ENCODE measurements around the gene PDS5A.

DNA sequence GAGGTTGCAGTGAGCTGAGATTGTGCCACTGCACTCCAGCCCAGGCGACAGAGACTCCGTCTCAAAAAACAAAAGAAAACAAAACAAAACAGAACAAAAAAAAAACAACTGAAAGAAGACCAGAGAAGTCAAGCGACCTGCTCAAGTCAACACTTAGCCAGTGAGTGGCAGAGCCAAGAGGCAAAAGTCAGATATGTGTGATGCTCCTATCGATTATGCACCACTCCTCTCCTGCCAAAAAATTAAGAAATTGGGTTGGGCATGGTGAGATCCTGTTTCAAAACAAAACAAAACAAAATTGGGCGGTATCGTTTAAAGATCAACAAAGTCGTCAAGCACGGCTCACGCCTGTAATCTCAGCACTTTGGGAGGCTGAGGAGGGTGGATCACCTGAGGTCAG, 137.7 kb downstream of the PDS5A start:
- no peak for TF ChIP-seq POLR2A (IDR thresholded peaks at IDR 0.05; ENCODE audit: extremely low read depth, insufficient read length)
- TF ChIP-seq, protein P1, sequence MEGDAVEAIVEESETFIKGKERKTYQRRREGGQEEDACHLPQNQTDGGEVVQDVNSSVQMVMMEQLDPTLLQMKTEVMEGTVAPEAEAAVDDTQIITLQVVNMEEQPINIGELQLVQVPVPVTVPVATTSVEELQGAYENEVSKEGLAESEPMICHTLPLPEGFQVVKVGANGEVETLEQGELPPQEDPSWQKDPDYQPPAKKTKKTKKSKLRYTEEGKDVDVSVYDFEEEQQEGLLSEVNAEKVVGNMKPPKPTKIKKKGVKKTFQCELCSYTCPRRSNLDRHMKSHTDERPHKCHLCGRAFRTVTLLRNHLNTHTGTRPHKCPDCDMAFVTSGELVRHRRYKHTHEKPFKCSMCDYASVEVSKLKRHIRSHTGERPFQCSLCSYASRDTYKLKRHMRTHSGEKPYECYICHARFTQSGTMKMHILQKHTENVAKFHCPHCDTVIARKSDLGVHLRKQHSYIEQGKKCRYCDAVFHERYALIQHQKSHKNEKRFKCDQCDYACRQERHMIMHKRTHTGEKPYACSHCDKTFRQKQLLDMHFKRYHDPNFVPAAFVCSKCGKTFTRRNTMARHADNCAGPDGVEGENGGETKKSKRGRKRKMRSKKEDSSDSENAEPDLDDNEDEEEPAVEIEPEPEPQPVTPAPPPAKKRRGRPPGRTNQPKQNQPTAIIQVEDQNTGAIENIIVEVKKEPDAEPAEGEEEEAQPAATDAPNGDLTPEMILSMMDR (IDR thresholded peaks at IDR 0.05; ENCODE audit: low read depth, low read length) = no peak
